Upper lobe of left lung (tissue), 4 donors: ENCODE measurements around the gene SPATS2.

Experiments used
- CTCF ChIP-seq, 6 experiments: fragments of 450-650 bp in 4 of 6; fragments of 200-600 bp in 2 of 6; sonication (generic) in 2 of 6; IDR thresholded peaks; one replicate each; pipeline ENCODE4 v1.5.1; 2016 to 2019; ENCODE audit warnings: antibody characterized with exemption in 6 of 6
- EP300 ChIP-seq, 4 donors: sonication (generic); formaldehyde crosslinking; IDR thresholded peaks; one replicate each; pipeline ENCODE4 v1.5.1; 2017; ENCODE audit warnings: antibody characterized with exemption in 4 of 4, control low read depth in 2 of 4
- POLR2A ChIP-seq, 4 donors: fragments of 450-650 bp; IDR thresholded peaks; one replicate each; pipeline ENCODE4 v1.5.1; 2016 to 2017; ENCODE audit warnings: antibody characterized with exemption in 4 of 4, mild to moderate bottlenecking in 2 of 4
- POLR2AphosphoS5 ChIP-seq, 2 donors: sonication (generic); formaldehyde crosslinking; IDR thresholded peaks; one replicate each; pipeline ENCODE4 v1.5.1; 2017; ENCODE audit warnings: antibody characterized with exemption in 2 of 2

- TF ChIP-seq POLR2A (IDR thresholded peaks at IDR 0.05) (no peak), EP300 (IDR thresholded peaks at IDR 0.05) (no peak), CTCF (IDR thresholded peaks at IDR 0.05) (no peak), POLR2AphosphoS5 (IDR thresholded peaks at IDR 0.05) (no peak)
Observed at GRCh38 chr12:49518914-49519573, 151.8 kb downstream of the SPATS2 start.
